ENCODE measurements around the gene ULBP1.
A peak's percentile ranks its signal among the peaks of the same experiment; 100 is the strongest.
"Not testable (repeated sequence)": the region's sequence is repeated elsewhere in the genome, so short reads cannot be mapped to it uniquely, and the experiment has no call there.

ULBP1 gene

GRCh38 chr6:149969635-149970034 is 5.9 kb downstream of the ULBP1 start:
- no peak for FAIRE-seq

GRCh38 chr6:149974394-149974793 is 10.7 kb downstream of the ULBP1 start:
- FAIRE-seq; DNase-seq (ENCODE audit: insufficient read length, low spot score): not testable (repeated sequence)

More at GRCh38 chr6:149969635-149970034, 5.9 kb downstream of the ULBP1 start:
- no peak for DNase-seq (ENCODE audit: insufficient read length, low spot score)

GRCh38 chr6:149974825-149975224 is 11.1 kb downstream of the ULBP1 start:
- DNase-seq (ENCODE audit: insufficient read length, low spot score), result no peak
- no peak for FAIRE-seq

GRCh38 chr6:149975400-149975799 is 11.7 kb downstream of the ULBP1 start:
- DNase-seq (ENCODE audit: insufficient read length, low spot score) (no peak), FAIRE-seq (no peak)

GRCh38 chr6:149977221-149977620 is 13.5 kb downstream of the ULBP1 start:
- FAIRE-seq (no peak), DNase-seq (ENCODE audit: insufficient read length, low spot score) (no peak)

- DNase-seq (ENCODE audit: insufficient read length, low spot score) (no peak), FAIRE-seq (no peak)
Observed at GRCh38 chr6:149978610-149979009, 14.9 kb downstream of the ULBP1 start.

GRCh38 chr6:149979293-149979692 is 15.6 kb downstream of the ULBP1 start:
- no peak for FAIRE-seq
- DNase-seq (ENCODE audit: insufficient read length, low spot score), result no peak

GRCh38 chr6:149983145-149983544 is 19.4 kb downstream of the ULBP1 start:
- DNase-seq (ENCODE audit: insufficient read length, low spot score), result no peak
- FAIRE-seq, result no peak

GRCh38 chr6:149984773-149985172 is 21.0 kb downstream of the ULBP1 start:
- DNase-seq (ENCODE audit: insufficient read length, low spot score) (no peak), FAIRE-seq (no peak)

- DNase-seq (ENCODE audit: insufficient read length, low spot score) (no peak), FAIRE-seq (no peak)
Observed at GRCh38 chr6:149985481-149985937, 21.8 kb downstream of the ULBP1 start.

- FAIRE-seq (no peak), DNase-seq (ENCODE audit: insufficient read length, low spot score) (no peak)
Observed at GRCh38 chr6:149987602-149988107, 23.9 kb downstream of the ULBP1 start.

- DNase-seq (ENCODE audit: insufficient read length, low spot score) (no peak), FAIRE-seq (no peak)
Observed at GRCh38 chr6:149988550-149989346, 25.0 kb downstream of the ULBP1 start.

- FAIRE-seq, result no peak
Observed at GRCh38 chr6:149990212-149990660, 26.5 kb downstream of the ULBP1 start.

GRCh38 chr6:149990661-149991471 is 27.1 kb downstream of the ULBP1 start:
- no peak for FAIRE-seq

More at GRCh38 chr6:149990212-149990660, 26.5 kb downstream of the ULBP1 start:
- DNase-seq (ENCODE audit: insufficient read length, low spot score), result no peak

GRCh38 chr6:149991472-149991795 is 27.7 kb downstream of the ULBP1 start:
- DNase-seq (ENCODE audit: insufficient read length, low spot score); FAIRE-seq: not testable (repeated sequence)

More at GRCh38 chr6:149990661-149991471, 27.1 kb downstream of the ULBP1 start:
- DNase-seq (ENCODE audit: insufficient read length, low spot score), result no peak

GRCh38 chr6:149991838-149992237 is 28.1 kb downstream of the ULBP1 start:
- FAIRE-seq, result no peak

GRCh38 chr6:149995235-149995750 is 31.6 kb downstream of the ULBP1 start:
- FAIRE-seq (no peak), DNase-seq (ENCODE audit: insufficient read length, low spot score) (no peak)

More at GRCh38 chr6:149991838-149992237, 28.1 kb downstream of the ULBP1 start:
- DNase-seq (ENCODE audit: insufficient read length, low spot score), result no peak

GRCh38 chr6:149995971-149996370 is 32.2 kb downstream of the ULBP1 start:
- DNase-seq (ENCODE audit: insufficient read length, low spot score) (no peak), FAIRE-seq (no peak)

GRCh38 chr6:149999636-150000035 is 35.9 kb downstream of the ULBP1 start:
- FAIRE-seq, result no peak
- DNase-seq (ENCODE audit: insufficient read length, low spot score), result no peak

- FAIRE-seq, result peak; percentile 74
Observed at GRCh38 chr6:150001295-150002008, 37.7 kb downstream of the ULBP1 start.

More at GRCh38 chr6:150001295-150002008, 37.7 kb downstream of the ULBP1 start:
- no peak for DNase-seq (ENCODE audit: insufficient read length, low spot score)

Data from GM19239 (cell line).